Measurements from ENCODE around the gene NOX5. TPM values are rescaled to one million over a fixed set of nuclear protein-coding genes. Genes with fewer than 3 reads are reported as not detected.

Gene NOX5
- total RNA-seq, 2 experiments from 2014 or later: not detected

DNA sequence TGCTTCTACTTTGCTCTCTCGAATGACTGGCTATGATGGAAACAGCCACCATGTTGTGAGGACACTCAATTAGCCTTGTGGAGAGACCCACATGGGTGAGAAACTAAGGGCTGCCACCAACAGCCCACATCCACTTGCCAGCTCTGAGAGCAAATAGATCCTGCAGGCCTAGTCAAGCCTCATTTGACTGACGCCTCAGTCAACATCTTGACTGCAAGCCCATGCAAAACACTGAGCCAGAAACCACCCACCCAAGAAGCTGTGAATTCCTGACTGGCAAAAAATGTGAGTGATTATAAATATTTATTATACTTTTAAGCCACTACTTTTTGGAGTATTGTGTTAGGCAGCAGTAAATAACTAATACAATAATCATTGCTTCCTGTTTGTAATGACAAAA lies 58.4 kb downstream of the NOX5 start:
- BruUV-seq (replicated peaks): no TSS peak
- TF ChIP-seq, protein P1, sequence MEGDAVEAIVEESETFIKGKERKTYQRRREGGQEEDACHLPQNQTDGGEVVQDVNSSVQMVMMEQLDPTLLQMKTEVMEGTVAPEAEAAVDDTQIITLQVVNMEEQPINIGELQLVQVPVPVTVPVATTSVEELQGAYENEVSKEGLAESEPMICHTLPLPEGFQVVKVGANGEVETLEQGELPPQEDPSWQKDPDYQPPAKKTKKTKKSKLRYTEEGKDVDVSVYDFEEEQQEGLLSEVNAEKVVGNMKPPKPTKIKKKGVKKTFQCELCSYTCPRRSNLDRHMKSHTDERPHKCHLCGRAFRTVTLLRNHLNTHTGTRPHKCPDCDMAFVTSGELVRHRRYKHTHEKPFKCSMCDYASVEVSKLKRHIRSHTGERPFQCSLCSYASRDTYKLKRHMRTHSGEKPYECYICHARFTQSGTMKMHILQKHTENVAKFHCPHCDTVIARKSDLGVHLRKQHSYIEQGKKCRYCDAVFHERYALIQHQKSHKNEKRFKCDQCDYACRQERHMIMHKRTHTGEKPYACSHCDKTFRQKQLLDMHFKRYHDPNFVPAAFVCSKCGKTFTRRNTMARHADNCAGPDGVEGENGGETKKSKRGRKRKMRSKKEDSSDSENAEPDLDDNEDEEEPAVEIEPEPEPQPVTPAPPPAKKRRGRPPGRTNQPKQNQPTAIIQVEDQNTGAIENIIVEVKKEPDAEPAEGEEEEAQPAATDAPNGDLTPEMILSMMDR (conservative IDR thresholded peaks at IDR 0.05; ENCODE audit: low read length): no peak
- TF ChIP-seq EZH2phosphoT487 (IDR thresholded peaks at IDR 0.05; ENCODE audit: borderline replicate concordance, low read depth, low read length): no peak
- POLR2A ChIA-PET: no interaction called here
- Histone ChIP-seq H3K4me3 (ENCODE audit: low read depth, low read length, poor library complexity, severe bottlenecking) (no peak overlapping the region), H3K4me2 (ENCODE audit: low read length) (no peak overlapping the region), H3K36me3 (ENCODE audit: insufficient read depth, low read length) (no peaks in the 10 kb centered on the region), H3K4me1 (ENCODE audit: insufficient read depth, low read length, poor library complexity, severe bottlenecking) (no peaks in the 10 kb centered on the region), H3K27ac (ENCODE audit: low read depth, low read length, poor library complexity, severe bottlenecking) (no peak overlapping the region), H3K9me3 (ENCODE audit: low read length) (no peaks in the 10 kb centered on the region), H3K9me2 (ENCODE audit: insufficient read depth, low read length) (no peaks in the 10 kb centered on the region), H4K20me1 (ENCODE audit: insufficient read depth, low read length) (no peaks in the 10 kb centered on the region), H2AFZ (ENCODE audit: low read length) (no peak overlapping the region), H3K79me2 (ENCODE audit: insufficient read depth, low read depth, low read length) (no peaks in the 10 kb centered on the region)
- intact Hi-C loops (cut with micrococcal nuclease; ENCODE audit: unreplicated experiment): no loop called here
- CTCF ChIA-PET (ENCODE audit: unreplicated experiment): interaction anchor here (0.6 kb wide), 1 partner anchor 325 kb away, joined by 3 read pairs; no protein-coding TSS in a partner anchor
- no peak for DNase-seq (ENCODE audit: low spot score)

DNA sequence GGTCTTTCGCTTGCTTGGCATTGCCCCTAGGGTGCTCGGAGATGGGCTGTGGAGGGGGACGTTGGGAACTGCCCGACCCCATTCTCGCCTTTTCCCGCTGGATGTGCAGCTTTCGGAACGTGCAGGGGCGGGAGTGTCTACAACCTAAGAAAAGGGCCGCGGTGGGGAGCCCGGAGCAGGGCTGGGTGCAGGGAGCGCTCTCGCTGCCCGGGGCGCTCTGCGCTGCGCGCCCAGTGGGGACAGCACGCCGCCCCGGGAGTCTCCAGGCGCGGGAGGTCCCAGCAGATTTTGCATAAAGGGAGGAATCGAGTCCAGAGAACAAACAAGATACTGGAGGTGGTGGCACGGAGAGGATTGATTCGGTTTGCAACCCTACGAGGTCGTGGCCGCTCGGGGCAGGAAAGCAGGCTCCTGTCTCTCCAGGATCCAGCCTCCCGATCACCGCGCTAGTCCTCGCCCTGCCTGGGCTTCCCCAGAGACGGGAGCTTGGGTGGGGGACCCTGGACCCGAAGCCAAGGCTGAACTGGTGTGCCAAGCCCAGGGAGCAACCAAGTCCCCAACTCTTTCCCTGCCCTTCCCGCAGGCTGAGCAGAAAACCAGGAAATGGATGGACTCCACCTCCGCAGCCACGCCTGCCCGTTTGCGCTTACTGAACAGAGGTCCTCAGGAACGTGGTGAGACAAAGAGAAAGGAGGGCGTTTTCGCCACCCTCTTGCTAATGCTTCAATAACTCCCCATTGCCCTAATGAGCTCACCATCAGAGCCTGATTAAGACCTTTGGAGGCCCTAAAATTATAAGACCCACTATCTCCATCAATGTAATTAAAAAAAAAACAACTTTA lies 59.7 kb downstream of the NOX5 start:
- no peaks in the 10 kb centered on the region for H3K9me2 ChIP-seq (ENCODE audit: insufficient read depth, low read length)
- DNase-seq (ENCODE audit: low spot score): no peak
- H3K36me3 ChIP-seq (ENCODE audit: insufficient read depth, low read length): no peaks in the 10 kb centered on the region
- H4K20me1 ChIP-seq (ENCODE audit: insufficient read depth, low read length): no peaks in the 10 kb centered on the region
- intact Hi-C loops (cut with micrococcal nuclease; ENCODE audit: unreplicated experiment): no loop called here
- H3K4me2 ChIP-seq (ENCODE audit: low read length): no peak overlapping the region
- TF ChIP-seq, protein P1 (conservative IDR thresholded peaks at IDR 0.05; ENCODE audit: low read length): no peak
- no peak for TF ChIP-seq EZH2phosphoT487 (IDR thresholded peaks at IDR 0.05; ENCODE audit: borderline replicate concordance, low read depth, low read length)
- CTCF ChIA-PET (ENCODE audit: unreplicated experiment): no interaction called here
- BruUV-seq (replicated peaks): no TSS peak
- no peak overlapping the region for H3K27ac ChIP-seq (ENCODE audit: low read depth, low read length, poor library complexity, severe bottlenecking)
- no peaks in the 10 kb centered on the region for H3K4me1 ChIP-seq (ENCODE audit: insufficient read depth, low read length, poor library complexity, severe bottlenecking)
- no peaks in the 10 kb centered on the region for H3K9me3 ChIP-seq (ENCODE audit: low read length)
- POLR2A ChIA-PET: interaction anchor here (0.7 kb wide), 1 partner anchor 101 kb away, joined by 3 read pairs; no protein-coding TSS in a partner anchor
- no peak overlapping the region for H3K4me3 ChIP-seq (ENCODE audit: low read depth, low read length, poor library complexity, severe bottlenecking)
- no peak overlapping the region for H2AFZ ChIP-seq (ENCODE audit: low read length)
- H3K79me2 ChIP-seq (ENCODE audit: insufficient read depth, low read depth, low read length): no peaks in the 10 kb centered on the region

DNA sequence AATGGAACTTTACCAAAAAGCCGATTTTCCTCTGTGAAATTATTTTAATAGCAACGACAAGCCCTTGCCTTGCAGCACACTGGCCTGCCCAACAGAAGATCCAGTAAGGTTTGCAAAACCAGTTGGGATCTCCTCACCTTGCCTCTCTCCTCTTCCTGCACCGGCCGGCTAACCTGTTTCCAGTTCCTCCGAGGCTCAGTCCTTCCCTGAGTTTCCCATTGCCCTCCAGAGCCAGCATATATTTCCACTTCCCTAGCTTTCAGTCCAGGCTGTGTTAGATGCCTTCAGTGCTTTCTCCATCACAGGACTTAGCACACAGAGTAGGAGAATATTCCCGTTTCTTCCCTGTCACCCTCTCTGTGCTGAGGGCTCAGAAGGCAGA lies 60.3 kb downstream of the NOX5 start:
- H3K4me2 ChIP-seq (ENCODE audit: low read length): no peak overlapping the region
- CTCF ChIA-PET (ENCODE audit: unreplicated experiment): no interaction called here
- BruUV-seq (replicated peaks): no TSS peak

More for the DNA sequence above, 60.3 kb downstream of the NOX5 start:
- no peaks in the 10 kb centered on the region for H3K9me2 ChIP-seq (ENCODE audit: insufficient read depth, low read length)
- H2AFZ ChIP-seq (ENCODE audit: low read length): no peak overlapping the region
- H3K4me3 ChIP-seq (ENCODE audit: low read depth, low read length, poor library complexity, severe bottlenecking): no peak overlapping the region
- no peaks in the 10 kb centered on the region for H3K79me2 ChIP-seq (ENCODE audit: insufficient read depth, low read depth, low read length)
- POLR2A ChIA-PET: interaction anchor here (0.7 kb wide), 1 partner anchor 101 kb away, joined by 3 read pairs; no protein-coding TSS in a partner anchor
- H4K20me1 ChIP-seq (ENCODE audit: insufficient read depth, low read length): no peaks in the 10 kb centered on the region
- no peaks in the 10 kb centered on the region for H3K36me3 ChIP-seq (ENCODE audit: insufficient read depth, low read length)
- no peaks in the 10 kb centered on the region for H3K9me3 ChIP-seq (ENCODE audit: low read length)
- DNase-seq (ENCODE audit: low spot score): no peak
- H3K27ac ChIP-seq (ENCODE audit: low read depth, low read length, poor library complexity, severe bottlenecking): no peak overlapping the region
- H3K4me1 ChIP-seq (ENCODE audit: insufficient read depth, low read length, poor library complexity, severe bottlenecking): no peaks in the 10 kb centered on the region
- intact Hi-C loops (cut with micrococcal nuclease; ENCODE audit: unreplicated experiment): no loop called here
- TF ChIP-seq, protein P1 (conservative IDR thresholded peaks at IDR 0.05; ENCODE audit: low read length): no peak
- no peak for TF ChIP-seq EZH2phosphoT487 (IDR thresholded peaks at IDR 0.05; ENCODE audit: borderline replicate concordance, low read depth, low read length)

Data from OCI-LY7 (cell line).